HG03196 (cell line): ENCODE data around the gene OOSP3.

Experiments
- ATAC-seq: cut with Tn5 transposase; IDR thresholded peaks from one replicate; pipeline ENCODE4 v1.9.1; 2021; ENCODE audit not compliant: unreplicated experiment

Gene OOSP3

DNA sequence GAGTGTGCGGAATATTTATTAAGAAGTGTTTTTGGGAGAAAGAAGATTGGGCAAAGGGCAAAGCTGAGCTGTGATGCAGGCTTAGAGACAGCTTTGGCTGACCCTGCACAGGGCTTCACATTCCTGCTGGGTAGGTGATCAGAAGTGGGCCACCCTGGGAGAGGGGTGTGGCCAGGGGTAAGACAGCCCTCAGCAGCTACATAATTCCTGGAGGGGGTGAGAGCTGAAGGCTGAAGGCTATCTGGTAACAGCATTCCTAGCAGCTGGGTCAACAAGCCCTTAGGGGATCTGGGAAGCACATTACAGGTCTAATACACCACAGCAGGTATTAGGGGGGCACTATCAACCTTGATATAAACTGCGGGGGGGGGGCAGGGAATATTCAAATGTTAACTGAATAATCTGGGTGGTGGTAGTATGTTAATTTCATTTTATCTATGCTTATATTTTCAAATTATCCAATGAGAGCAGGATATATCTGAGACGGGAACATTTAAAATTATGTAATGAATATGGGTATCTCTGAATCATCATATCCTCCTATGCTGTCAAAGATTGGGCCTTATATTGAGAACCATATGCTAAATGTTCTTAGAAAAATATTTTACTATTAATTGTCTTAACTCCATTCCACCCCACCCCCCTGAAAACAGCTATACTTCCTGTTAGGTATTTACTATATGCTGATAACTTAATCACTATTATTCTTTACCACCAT lies 65.6 kb downstream of the OOSP3 start:
- no peak for ATAC-seq

DNA sequence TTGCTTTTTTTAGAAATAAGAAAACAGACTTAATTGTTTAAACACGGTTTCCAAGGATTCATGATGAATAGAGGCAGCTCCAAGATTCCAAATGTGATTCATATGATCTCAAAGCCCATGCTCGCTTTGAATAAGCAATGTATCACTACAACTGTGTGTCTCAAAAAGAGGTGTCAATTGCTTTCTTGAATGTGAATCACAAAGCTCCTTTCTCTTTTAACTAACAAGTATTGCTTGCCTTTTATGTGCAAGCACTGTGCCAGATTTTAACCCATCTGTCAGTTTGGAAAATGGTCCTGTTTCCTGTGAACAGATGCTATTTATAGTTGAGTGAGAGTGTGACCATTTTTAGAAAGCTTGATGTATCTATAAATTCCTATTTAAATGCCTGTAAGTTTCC lies 66.1 kb downstream of the OOSP3 start:
- no peak for ATAC-seq
